Measurements from ENCODE around the gene NEAT1.

Gene NEAT1

GRCh38 chr11:65473278-65473860, 50.8 kb downstream of the NEAT1 start:
- POLR2A ChIA-PET, result interaction anchor here (2.4 to 10.8 kb wide), 4 partner anchors 20 to 49 kb away, joined by 22 to 305 read pairs (median 34); partner anchors contain the start of genes MALAT1 and NEAT1
- no peak for TF ChIP-seq CTCF (IDR thresholded peaks at IDR 0.05; ENCODE audit: control extremely low read depth, extremely low read depth, low read depth, missing control alignments)
- DNase-seq (ENCODE audit: extremely low spot score), result no peak
- CTCF ChIA-PET, result interaction anchor here (6.4 kb wide), 1 partner anchor 57 kb away, joined by 61 read pairs; no protein-coding TSS in a partner anchor

DNA sequence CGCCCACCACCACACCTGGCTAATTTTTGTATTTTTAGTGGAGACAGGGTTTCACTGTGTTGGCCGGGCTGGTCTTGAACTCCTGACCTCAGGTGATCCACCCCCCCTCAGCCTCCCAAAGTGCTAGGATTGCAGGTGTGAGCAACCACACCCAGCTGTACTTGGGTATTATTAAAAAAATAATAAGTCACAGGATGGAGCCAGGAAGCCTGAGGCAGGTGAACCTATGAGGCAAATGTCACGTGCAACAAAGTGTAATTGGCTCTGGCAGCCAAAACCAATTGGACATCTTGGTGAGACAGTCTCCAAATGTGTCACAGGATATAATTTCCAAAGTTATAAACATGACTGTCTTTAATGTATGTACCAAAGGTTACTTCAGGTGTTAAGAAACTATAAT, 52.3 kb downstream of the NEAT1 start:
- DNase-seq (ENCODE audit: extremely low spot score), result no peak
- TF ChIP-seq CTCF (IDR thresholded peaks at IDR 0.05; ENCODE audit: control extremely low read depth, extremely low read depth, low read depth, missing control alignments), result no peak
- ChIA-PET CTCF (interaction anchor here (1.0 to 7.2 kb wide), 5 partner anchors 9 to 59 kb away, joined by 3 to 117 read pairs (median 10); partner anchors contain the start of gene MALAT1), POLR2A (interaction anchor here (1.6 to 10.8 kb wide), 2 partner anchors 25 to 56 kb away, joined by 5 to 305 read pairs; partner anchors contain the start of gene MALAT1)

DNA sequence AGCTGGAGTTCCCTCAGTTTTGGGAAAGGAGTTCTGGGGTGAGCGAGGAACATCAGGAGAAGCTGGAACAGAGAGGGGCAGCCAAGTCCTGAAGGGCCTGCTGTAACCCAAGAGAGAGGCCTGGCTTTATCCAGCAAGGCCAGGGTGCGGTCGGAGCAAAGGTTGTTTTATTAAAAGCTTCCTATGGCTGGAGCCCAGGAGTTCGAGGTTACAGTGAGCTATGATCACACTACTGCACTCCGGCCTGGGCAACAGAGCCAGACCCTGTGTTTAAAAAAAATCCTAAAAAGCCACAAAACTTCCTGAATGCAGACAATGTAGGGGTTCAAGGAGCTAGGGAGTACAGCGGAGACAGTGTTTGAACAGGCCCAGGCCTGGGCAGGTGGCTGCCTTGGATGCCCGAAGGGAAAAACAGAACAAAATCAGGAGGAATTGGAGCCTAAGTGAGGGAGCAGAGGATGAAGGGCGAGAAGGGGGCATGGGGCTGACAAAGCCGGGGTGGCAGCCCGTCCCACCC, 54.1 kb downstream of the NEAT1 start:
- DNase-seq (ENCODE audit: extremely low spot score), result peak; percentile 33

GRCh38 chr11:65477149-65477965, 54.8 kb downstream of the NEAT1 start:
- DNase-seq (ENCODE audit: extremely low spot score), result peak; percentile 93
- TF ChIP-seq CTCF (IDR thresholded peaks at IDR 0.05; ENCODE audit: control extremely low read depth, extremely low read depth, low read depth, missing control alignments), result no peak
- ChIA-PET CTCF (interaction anchor here (0.7 to 7.2 kb wide), 14 partner anchors 9 to 161 kb away, joined by 3 to 117 read pairs (median 10); partner anchors contain the start of gene MALAT1), POLR2A (interaction anchor here (0.5 to 10.8 kb wide), 14 partner anchors 9 to 1916 kb away, joined by 3 to 305 read pairs (median 5); partner anchors contain the start of genes MALAT1 and NEAT1)

More for the DNA sequence above, 54.1 kb downstream of the NEAT1 start:
- POLR2A ChIA-PET, result interaction anchor here (0.6 to 10.8 kb wide), 14 partner anchors 10 to 57 kb away, joined by 3 to 305 read pairs (median 5); partner anchors contain the start of genes MALAT1 and NEAT1
- no peak for TF ChIP-seq CTCF (IDR thresholded peaks at IDR 0.05; ENCODE audit: control extremely low read depth, extremely low read depth, low read depth, missing control alignments)
- CTCF ChIA-PET, result interaction anchor here (0.7 to 7.2 kb wide), 13 partner anchors 8 to 160 kb away, joined by 3 to 117 read pairs (median 9); partner anchors contain the start of gene MALAT1

GRCh38 chr11:65478388-65479183, 56.0 kb downstream of the NEAT1 start:
- ChIA-PET POLR2A (interaction anchor here (0.7 to 10.8 kb wide), 11 partner anchors 8 to 60 kb away, joined by 3 to 305 read pairs (median 9); partner anchors contain the start of genes MALAT1 and NEAT1), CTCF (interaction anchor here (0.8 to 7.2 kb wide), 16 partner anchors 9 to 149 kb away, joined by 3 to 117 read pairs (median 8); partner anchors contain the start of gene MALAT1)
- DNase-seq (ENCODE audit: extremely low spot score), result no peak
- TF ChIP-seq CTCF (IDR thresholded peaks at IDR 0.05; ENCODE audit: control extremely low read depth, extremely low read depth, low read depth, missing control alignments), result no peak

Data from GM10248 (cell line).